ENCODE results near the gene SPART.

The SPART gene

DNA sequence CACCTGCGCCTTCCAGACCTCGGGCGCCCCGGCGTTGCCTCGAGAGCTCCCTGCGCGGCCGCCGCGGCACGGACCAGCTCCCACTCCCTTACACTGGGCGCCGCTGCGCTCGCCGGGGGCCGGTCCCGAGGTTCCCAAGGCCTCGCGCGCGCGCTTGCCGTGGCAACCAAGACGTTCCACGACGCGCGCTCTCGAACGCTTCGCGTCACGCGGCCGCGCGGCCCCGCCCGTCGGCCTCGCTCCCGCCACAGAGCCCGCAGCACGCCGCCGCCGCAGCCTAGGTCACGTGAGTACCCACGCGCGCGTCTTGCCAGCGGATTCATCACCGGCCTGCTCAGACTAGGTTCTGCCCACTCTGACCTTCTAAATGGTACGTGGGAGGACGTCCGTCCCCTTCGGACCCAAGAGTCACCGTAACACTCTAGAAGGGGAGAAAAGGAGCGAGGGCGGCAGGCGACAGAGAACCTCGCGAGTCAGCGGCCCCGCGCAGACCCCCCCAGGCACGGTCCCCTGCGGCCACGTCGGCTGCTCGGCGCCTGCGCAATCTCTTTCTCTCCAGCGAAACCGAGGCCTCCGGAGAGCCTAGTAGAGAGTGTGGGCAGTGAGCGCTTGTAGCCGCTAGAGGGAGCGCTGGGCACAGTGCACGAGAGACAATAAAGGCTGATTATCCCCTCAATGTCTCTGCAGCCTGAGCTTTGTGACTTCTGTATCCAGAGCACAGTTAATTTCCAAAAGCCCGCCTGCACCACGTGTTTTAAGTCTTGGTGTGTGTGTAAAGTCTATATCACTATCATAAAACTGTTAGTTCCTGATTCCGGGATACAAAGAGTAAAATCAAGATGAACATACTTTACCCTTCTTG is at the start of gene SPART:
Gene SPART (minus strand): TSS at position 173 of the 862 bp plus-strand sequence. CDS start 10,564 bp downstream, outside the sequence.
- in situ Hi-C loops (cut with MboI; ENCODE audit: low sequenced_read_pairs), result no loop called here

DNA sequence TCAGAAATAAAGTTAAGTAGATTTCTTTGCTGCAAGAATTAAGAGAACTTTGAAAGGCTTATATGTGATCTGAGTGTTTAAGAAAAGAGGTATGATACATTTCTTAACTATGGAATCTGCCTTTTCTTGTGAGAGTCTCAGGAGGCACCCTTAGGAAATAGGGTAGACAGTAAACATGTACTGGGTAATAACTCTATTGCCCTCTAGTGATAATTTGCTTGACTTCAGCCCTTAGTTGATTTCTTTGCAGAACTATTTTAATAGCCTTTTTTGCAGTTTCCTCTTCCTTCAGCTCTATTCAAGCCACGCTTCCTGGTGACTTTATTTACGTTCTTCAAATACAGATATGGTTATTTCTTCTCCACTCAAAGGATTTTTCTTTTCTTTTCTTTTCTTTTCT is 49.1 kb upstream of the SPART start:
- in situ Hi-C loops (cut with MboI; ENCODE audit: low sequenced_read_pairs), result no loop called here

DNA sequence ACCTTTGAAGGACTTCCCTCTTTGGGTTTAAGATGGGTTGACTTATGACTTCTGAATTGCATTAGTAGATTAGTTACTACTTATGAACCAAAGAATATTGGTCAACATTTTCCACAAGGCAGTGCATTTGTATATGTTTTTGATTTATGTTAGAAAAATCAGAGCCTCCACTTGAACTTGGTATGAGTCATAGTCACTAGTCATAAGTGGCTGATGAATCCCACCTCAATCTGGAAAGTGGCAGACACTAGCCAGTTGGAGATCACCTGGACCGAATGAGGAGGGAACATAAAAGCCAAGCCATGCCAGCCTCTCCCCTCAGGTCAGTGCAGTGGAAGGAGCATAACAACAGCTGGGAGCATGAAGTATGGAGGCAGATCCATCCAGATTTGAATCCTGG is 39.3 kb upstream of the SPART start:
- in situ Hi-C loops (cut with MboI; ENCODE audit: low sequenced_read_pairs), result no loop called here

- in situ Hi-C loops (cut with MboI; ENCODE audit: low sequenced_read_pairs), result no loop called here
Measured at GRCh38 chr13:36382030-36382429, 35.8 kb upstream of the SPART start.

- in situ Hi-C loops (cut with MboI; ENCODE audit: low sequenced_read_pairs), result no loop called here
Measured at GRCh38 chr13:36377826-36378468, 31.8 kb upstream of the SPART start.

- in situ Hi-C loops (cut with MboI; ENCODE audit: low sequenced_read_pairs), result no loop called here
Measured at GRCh38 chr13:36374063-36374462, 27.9 kb upstream of the SPART start.

DNA sequence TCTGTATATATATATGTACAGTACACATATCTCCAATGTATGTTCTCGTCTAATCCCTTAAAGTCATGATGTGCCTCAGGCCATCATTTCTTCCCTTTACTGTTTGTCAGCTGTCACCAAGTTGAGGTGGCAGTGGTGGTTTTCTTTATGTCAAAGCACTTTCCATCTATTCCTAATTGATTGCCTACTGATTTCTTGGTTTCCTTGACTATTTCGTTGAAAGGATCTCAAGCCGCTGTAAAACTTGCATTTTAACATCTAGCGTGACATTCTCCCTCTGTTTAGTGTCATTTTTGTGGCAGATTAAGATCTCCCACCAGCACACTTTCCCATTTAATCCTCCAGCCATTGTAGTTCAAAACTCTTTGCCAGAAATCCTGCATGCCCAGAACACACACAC is 25.0 kb upstream of the SPART start:
- in situ Hi-C loops (cut with MboI; ENCODE audit: low sequenced_read_pairs), result no loop called here

DNA sequence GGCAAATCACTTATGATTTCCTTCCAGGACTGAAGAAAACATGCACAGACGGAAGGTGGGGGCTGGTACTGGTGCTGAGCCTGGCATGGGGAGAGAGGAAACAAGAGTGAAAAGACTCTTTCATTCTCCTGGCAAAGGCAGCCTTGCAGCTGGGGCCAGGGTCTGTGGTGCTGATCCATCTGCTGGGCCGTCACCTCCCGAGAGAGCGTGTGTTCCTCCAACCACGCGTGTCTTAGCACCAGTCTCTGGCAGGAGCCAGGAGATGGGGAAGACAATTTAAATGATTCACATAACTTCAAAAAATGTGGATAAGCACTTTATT is 23.9 kb upstream of the SPART start:
- in situ Hi-C loops (cut with MboI; ENCODE audit: low sequenced_read_pairs), result no loop called here

- in situ Hi-C loops (cut with MboI; ENCODE audit: low sequenced_read_pairs), result no loop called here
Measured at GRCh38 chr13:36369268-36370107, 23.3 kb upstream of the SPART start.

GRCh38 chr13:36366031-36366430 is 19.8 kb upstream of the SPART start:
- in situ Hi-C loops (cut with MboI; ENCODE audit: low sequenced_read_pairs), result no loop called here

DNA sequence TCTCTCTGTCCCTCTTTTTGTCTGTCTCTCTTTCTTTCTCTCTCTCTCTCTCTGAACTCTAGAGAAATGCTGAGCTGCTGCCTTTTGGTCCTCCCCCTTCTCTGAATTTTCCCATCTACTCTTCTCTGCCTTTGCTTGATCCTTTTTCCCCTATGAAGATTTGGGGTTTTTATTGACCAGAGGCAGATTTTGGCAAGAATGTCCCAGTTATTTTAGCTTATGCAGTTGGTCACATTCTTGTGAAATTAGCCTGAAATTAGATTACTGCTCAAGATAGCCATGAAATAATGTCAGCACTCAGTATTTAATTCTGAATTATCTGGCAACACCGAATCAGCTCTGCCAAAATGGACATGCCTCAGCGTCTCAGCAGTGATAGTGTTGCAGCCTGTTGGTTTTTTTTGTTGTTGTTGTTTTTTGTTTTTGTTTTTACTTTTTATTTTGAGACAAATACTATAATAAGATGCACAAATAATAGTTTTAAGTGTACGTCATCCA is 17.2 kb upstream of the SPART start:
- in situ Hi-C loops (cut with MboI; ENCODE audit: low sequenced_read_pairs), result no loop called here

- in situ Hi-C loops (cut with MboI; ENCODE audit: low sequenced_read_pairs), result no loop called here
Measured at GRCh38 chr13:36362914-36363313, 16.7 kb upstream of the SPART start.

- in situ Hi-C loops (cut with MboI; ENCODE audit: low sequenced_read_pairs), result no loop called here
Measured at GRCh38 chr13:36362251-36362650, 16.1 kb upstream of the SPART start.

DNA sequence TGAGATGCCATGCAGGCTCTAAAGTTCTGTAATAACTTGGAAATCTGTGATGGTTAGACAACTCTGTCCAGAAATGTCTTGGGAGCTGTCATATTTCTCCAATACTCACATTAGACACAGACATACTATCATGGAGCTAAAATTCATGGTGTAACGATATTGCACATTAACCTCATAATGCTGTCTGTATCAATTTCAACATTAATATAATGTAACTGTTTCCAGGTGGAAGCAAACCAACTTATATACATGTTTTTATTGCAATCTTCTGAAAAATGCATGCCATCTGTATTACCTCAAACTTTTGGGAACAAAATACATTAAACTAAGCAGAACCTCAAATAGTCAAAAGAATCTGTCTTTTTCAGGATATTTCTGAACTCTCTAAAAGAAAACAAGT is 14.7 kb upstream of the SPART start:
- in situ Hi-C loops (cut with MboI; ENCODE audit: low sequenced_read_pairs), result no loop called here

DNA sequence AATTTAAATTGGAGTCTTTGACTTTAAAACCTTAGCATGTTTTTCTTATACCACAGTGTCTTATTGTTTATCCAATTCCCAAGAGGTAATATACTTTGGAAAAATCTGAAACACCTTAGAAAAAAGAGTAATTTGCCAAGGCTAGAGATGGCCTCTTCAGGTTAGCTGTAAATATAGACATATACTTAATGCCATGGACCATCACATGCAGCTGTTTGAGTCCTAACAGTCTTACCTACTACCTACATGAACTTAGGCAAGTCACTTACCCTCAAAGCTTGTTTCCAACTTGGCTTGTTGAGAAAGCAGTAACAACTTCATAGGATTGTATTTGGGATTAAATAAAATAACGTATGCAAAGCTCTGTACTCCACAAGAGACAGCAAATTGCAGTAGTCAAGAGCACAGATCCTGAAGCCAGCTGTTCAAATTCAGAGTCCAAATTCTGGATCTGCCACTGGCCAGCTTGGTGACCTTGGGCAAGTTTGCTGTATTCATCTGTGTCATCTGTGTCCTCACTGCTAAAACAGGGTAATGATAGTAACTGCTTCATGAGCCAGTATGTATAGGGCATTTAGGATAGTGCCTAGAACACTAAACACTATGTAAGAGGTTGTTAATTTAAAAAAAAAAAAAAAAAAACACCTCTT is 13.2 kb upstream of the SPART start:
- in situ Hi-C loops (cut with MboI; ENCODE audit: low sequenced_read_pairs), result no loop called here

DNA sequence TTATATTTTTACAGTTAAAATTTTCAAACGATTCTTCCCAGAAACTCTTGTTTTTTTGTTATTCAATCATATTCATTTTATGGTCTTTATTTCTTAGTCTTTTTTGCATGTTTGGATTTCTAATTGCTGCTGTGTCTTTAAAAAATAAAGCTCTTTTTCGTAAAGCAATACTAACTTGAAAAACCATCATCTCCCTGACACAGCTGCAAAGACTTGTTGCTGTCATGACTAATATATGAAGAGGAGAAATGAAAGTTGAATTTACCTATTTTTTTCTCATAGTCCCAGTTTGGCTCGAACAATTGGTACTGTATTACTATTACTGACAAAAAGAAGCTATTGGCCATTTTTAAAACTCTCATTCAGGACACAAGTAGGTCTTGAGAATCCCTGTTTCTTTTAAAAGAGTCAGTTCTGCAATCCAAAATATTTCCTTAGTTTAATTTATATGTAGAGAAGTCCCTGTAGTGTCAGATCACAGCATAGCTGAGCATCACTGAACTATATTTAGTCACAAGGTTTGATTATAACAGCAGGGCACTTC is 12.1 kb upstream of the SPART start:
- in situ Hi-C loops (cut with MboI; ENCODE audit: low sequenced_read_pairs), result no loop called here

- in situ Hi-C loops (cut with MboI; ENCODE audit: low sequenced_read_pairs), result no loop called here
Measured at GRCh38 chr13:36357692-36358091, 11.5 kb upstream of the SPART start.

GRCh38 chr13:36357231-36357630 is 11.0 kb upstream of the SPART start:
- in situ Hi-C loops (cut with MboI; ENCODE audit: low sequenced_read_pairs), result no loop called here

DNA sequence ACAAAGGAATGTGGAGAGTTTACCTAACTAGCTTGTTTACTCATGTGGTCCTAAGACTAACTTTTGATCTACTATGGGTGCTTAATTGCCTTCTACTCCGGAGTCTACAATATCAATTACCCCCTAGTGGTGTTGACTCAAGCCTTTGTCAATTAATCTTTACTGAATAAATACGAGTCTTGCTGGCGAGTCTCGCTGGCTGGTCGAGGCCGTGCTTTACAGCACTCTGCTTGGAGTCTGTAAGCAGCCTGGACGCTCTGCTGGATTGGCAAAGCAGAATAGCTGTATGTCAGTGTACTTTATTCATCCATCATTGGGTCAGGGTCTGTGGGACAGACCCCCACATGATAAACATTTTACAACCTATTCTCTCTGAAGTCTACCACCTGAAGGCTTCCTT is 9.9 kb upstream of the SPART start:
- in situ Hi-C loops (cut with MboI; ENCODE audit: low sequenced_read_pairs), result no loop called here

DNA sequence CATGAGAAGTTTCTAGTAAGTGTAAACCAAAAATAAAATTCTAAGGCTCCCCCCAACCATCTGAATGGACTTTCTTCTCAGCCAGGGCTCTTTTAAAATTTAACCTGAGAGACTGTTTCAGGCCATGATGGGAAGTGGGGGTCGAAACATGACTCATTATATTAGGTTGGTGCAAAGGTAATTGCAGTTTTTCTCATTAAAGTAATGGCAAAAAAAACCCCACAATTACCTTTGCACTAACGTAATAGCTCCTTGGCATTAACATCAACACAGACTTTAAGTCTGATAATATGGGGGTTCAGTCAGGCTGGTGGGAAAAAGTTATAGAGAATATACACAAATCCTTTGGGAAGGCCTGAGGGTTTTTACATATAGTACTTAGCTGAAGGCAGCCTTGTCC is 9.4 kb upstream of the SPART start:
- in situ Hi-C loops (cut with MboI; ENCODE audit: low sequenced_read_pairs), result no loop called here

Measured in hTERT RPE-1 (cell line).